PFSK-1 (cell line): ENCODE measurements around the gene SLC25A26.

ENCODE experiments used
- FOXP2 ChIP-seq: optimal IDR thresholded peaks from 2 replicates; pipeline ENCODE3; 2011; ENCODE audit warnings: borderline replicate concordance, control low read depth, inconsistent platforms; ENCODE audit not compliant: insufficient read depth; ENCODE audit errors: extremely low read length, extremely low read depth
- POLR2AphosphoS5 ChIP-seq: IDR thresholded peaks from 2 replicates; pipeline ENCODE4 v1.6.1; 2012; ENCODE audit warnings: low read depth, mild to moderate bottlenecking, control low read depth, low read length, moderate library complexity
- SIN3A ChIP-seq: IDR thresholded peaks from 2 replicates; pipeline ENCODE4 v1.6.1; 2012; ENCODE audit warnings: mild to moderate bottlenecking, low read length, moderate library complexity, borderline replicate concordance; ENCODE audit not compliant: insufficient read depth
- TAF1 ChIP-seq: IDR thresholded peaks from 2 replicates; pipeline ENCODE4 v1.6.1; 2012; ENCODE audit warnings: low read length, control low read depth, borderline replicate concordance; ENCODE audit not compliant: insufficient read depth
- TF ChIP-seq, protein P1 (sequence below), 2 experiments: IDR thresholded peaks; 2 replicates each; pipeline versions ENCODE4 v1.6.1 to v1.8.0; 2011 to 2012; ENCODE audit warnings: low read depth in 2 of 2, low read length in 2 of 2, control low read depth in 1 of 2, inconsistent platforms in 1 of 2, mild to moderate bottlenecking in 1 of 2, moderate library complexity in 1 of 2; ENCODE audit not compliant: insufficient read depth in 1 of 2

SLC25A26 gene

DNA sequence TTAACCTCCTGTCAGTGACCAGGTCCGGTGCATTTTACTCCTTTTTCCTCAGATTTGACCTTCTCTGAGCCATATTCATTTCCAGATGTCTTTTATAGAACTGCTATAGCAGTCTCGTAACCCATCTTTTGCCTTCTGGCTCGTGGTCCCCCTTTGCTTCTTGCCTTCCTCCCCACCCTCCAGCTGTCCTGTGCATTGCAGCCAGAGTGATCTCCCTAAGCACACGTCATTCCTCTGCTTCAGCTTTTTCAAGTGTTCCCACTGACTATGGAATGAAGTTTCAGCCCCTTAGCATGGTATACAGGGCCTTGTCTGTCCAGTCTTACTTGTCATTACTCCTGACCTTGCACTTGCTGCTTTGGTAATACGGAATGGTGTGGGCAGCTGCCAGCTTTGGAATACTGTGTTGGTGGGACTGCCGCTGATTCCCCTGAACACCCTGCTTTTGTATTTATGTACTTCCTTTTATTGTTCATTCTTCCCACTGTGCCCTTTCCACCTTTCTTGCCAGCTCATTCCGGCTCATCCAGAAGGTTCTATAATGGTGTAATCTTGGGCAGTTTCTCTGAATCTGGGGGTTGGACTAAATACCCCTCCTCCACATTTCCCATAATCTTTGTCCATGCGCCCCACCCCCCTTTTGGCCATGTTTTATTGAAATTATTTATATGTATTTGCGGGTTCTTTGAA is 38.9 kb downstream of the SLC25A26 start:
- TF ChIP-seq POLR2AphosphoS5 (no peak), FOXP2 (no peak), TAF1 (no peak), SIN3A (no peak)
- TF ChIP-seq, protein P1, sequence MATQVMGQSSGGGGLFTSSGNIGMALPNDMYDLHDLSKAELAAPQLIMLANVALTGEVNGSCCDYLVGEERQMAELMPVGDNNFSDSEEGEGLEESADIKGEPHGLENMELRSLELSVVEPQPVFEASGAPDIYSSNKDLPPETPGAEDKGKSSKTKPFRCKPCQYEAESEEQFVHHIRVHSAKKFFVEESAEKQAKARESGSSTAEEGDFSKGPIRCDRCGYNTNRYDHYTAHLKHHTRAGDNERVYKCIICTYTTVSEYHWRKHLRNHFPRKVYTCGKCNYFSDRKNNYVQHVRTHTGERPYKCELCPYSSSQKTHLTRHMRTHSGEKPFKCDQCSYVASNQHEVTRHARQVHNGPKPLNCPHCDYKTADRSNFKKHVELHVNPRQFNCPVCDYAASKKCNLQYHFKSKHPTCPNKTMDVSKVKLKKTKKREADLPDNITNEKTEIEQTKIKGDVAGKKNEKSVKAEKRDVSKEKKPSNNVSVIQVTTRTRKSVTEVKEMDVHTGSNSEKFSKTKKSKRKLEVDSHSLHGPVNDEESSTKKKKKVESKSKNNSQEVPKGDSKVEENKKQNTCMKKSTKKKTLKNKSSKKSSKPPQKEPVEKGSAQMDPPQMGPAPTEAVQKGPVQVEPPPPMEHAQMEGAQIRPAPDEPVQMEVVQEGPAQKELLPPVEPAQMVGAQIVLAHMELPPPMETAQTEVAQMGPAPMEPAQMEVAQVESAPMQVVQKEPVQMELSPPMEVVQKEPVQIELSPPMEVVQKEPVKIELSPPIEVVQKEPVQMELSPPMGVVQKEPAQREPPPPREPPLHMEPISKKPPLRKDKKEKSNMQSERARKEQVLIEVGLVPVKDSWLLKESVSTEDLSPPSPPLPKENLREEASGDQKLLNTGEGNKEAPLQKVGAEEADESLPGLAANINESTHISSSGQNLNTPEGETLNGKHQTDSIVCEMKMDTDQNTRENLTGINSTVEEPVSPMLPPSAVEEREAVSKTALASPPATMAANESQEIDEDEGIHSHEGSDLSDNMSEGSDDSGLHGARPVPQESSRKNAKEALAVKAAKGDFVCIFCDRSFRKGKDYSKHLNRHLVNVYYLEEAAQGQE (IDR thresholded peaks at IDR 0.05; ENCODE audit: insufficient read depth in 1 of 2, low read depth in 2 of 2, low read length in 2 of 2): no peak

DNA sequence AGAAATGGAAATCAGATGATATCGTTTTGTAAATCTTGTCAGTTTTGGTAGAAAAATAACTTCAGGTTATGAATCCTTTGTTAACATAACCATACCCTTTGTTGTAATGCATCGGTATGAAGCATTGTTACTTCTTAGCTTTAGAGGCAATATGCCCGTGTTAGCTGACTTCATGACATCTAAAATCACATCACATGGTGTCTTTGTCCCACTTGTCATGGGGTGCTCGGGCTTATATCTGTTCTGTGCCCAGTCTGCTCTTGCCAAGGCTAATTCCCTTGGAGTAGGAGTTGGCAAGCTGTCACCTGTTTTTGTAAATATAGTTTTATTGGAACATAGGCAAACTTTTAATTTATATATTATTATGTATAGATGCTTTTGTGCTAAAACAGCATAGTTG is 39.6 kb downstream of the SLC25A26 start:
- TF ChIP-seq TAF1 (no peak), SIN3A (no peak), POLR2AphosphoS5 (no peak), FOXP2 (no peak)
- TF ChIP-seq, protein P1 (IDR thresholded peaks at IDR 0.05; ENCODE audit: insufficient read depth in 1 of 2, low read depth in 2 of 2, low read length in 2 of 2): no peak

DNA sequence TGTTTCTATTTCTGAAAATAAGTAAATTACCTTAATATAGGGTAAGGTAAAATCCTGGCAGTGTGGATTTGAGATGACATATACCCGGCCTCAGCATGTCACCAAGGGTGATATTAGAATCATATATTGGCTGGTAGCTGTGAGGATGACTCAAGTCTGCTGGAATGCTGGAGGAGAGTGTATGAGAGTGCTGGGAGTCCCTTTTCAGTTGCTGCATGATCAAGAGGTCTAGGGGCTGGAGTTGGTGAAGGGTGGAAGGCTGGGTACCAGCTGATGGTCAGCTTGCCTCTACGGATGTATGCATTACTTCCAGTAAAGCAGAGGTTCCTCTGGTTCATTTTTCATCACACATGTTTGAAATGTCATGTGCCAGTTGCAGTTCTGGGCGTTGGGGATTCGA is 40.6 kb downstream of the SLC25A26 start:
- TF ChIP-seq FOXP2 (no peak), TAF1 (no peak), POLR2AphosphoS5 (no peak), SIN3A (no peak)
- TF ChIP-seq, protein P1 (IDR thresholded peaks at IDR 0.05; ENCODE audit: insufficient read depth in 1 of 2, low read depth in 2 of 2, low read length in 2 of 2): no peak

DNA sequence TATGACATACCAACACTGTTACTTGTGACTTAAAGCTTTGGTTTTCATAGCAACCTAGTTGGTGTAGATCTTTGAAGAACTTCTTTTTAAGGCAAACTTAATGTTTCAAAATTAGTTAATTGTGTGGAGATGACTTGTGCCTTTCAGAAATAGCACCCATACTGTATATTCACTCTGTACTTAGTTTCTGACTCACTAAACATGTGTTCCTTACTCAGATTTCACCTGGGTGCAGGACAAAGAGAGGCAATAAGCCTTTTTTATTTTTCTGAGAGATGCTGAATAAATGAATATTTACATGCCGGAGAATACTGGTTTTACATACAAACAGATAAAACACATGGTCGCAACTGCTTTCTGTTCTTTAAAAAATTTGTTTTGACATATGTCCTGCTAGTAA is 44.8 kb downstream of the SLC25A26 start:
- TF ChIP-seq FOXP2: no peak
- no peak for TF ChIP-seq SIN3A
- TF ChIP-seq TAF1: no peak
- no peak for TF ChIP-seq POLR2AphosphoS5
- TF ChIP-seq, protein P1 (IDR thresholded peaks at IDR 0.05; ENCODE audit: insufficient read depth in 1 of 2, low read depth in 2 of 2, low read length in 2 of 2): no peak

DNA sequence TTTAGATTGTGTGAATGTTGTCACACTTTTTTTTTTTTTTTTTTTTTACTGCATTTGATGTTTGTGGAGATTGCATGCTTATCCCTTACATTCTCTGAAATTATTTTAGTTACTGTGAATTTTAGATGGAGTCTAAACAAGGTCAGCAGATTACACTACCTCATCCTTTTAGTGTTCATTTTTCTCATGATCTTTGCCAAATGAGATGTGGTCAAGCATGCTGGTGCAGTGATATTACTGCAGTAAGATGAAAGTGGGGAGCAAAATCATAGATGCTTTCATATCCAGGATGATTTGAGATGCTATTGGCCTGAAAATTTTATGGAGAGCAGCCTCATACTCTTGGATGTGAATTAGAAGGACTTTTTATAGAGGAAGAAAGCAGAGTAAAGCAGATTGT is 45.8 kb downstream of the SLC25A26 start:
- TF ChIP-seq FOXP2 (no peak), POLR2AphosphoS5 (no peak), SIN3A (no peak), TAF1 (no peak)
- TF ChIP-seq, protein P1 (IDR thresholded peaks at IDR 0.05; ENCODE audit: insufficient read depth in 1 of 2, low read depth in 2 of 2, low read length in 2 of 2): no peak
